Skeletal muscle tissue (tissue), 5 donors: ENCODE measurements around the gene SYNE4. TPM values are rescaled to one million over a fixed set of nuclear protein-coding genes. Genes with fewer than 3 reads are reported as not detected.
"Not testable (repeated sequence)": the region's sequence is repeated elsewhere in the genome, so short reads cannot be mapped to it uniquely, and the experiment has no call there.

ENCODE experiments used
- H3K27ac ChIP-seq: one replicate; pipeline ENCODE4 v1.7.0; 2013; ENCODE audit warnings: mild to moderate bottlenecking, low read depth, low read length, inconsistent platforms
- H3K27me3 ChIP-seq, 3 donors: one replicate each; pipeline ENCODE4 v1.7.0; 2013; ENCODE audit warnings: low read length in 3 of 3; ENCODE audit not compliant: control insufficient read depth in 3 of 3, insufficient read depth in 3 of 3
- H3K36me3 ChIP-seq, 3 donors: one replicate each; pipeline ENCODE4 v1.7.0; 2013; ENCODE audit warnings: low read length in 3 of 3; ENCODE audit not compliant: control insufficient read depth in 3 of 3, insufficient read depth in 3 of 3
- H3K4me1 ChIP-seq, 3 donors: one replicate each; pipeline ENCODE4 v1.7.0; 2013; ENCODE audit warnings: low read length in 3 of 3, mild to moderate bottlenecking in 3 of 3; ENCODE audit not compliant: control insufficient read depth in 3 of 3, insufficient read depth in 3 of 3
- H3K4me3 ChIP-seq, 3 donors: one replicate each; pipeline ENCODE4 v1.7.0; 2013; ENCODE audit warnings: low read length in 3 of 3
- H3K9ac ChIP-seq, 3 donors: one replicate each; pipeline ENCODE4 v1.7.0; 2013; ENCODE audit warnings: low read length in 3 of 3, mild to moderate bottlenecking in 3 of 3, moderate library complexity in 2 of 3, low read depth in 1 of 3
- H3K9me3 ChIP-seq, 3 donors: one replicate each; pipeline ENCODE4 v1.7.0; 2013; ENCODE audit warnings: low read length in 3 of 3; ENCODE audit not compliant: control insufficient read depth in 3 of 3
- small RNA-seq: library from RNA; depleted of rRNA; stranded (forward); fragments of <200 nt; gene quantifications from one replicate; pipeline ENCODE3, GENCODE V24; 2014
- total RNA-seq: library from RNA; depleted of rRNA; stranded (reverse); fragments of >200 nt; gene quantifications from one replicate; pipeline ENCODE4 v1.2.3, GENCODE V29; 2014
- donor health status: Osteomylitis.

SYNE4 gene
- total RNA-seq, 1 donor from 2014 or later, result not detected

- Histone ChIP-seq H3K27ac (no peak overlapping the region), H3K9ac (no peak overlapping the region), H3K36me3 (no peaks in the 10 kb centered on the region), H3K4me1 (peaks cover 0 to 7% (median 0%) of the 10 kb centered on the region in 3 donors), H3K27me3 (peaks cover 34 to 49% (median 36%) of the 10 kb centered on the region in 3 donors), H3K4me3 (no peak overlapping the region), H3K9me3 (no peaks in the 10 kb centered on the region)
These were observed 49.3 kb downstream of the SYNE4 start for GRCh38 chr19:35959040-35959967.

GRCh38 chr19:35958660-35959039, 50.0 kb downstream of the SYNE4 start:
- Histone ChIP-seq H3K4me3 (no peak overlapping the region), H3K27ac (no peak overlapping the region), H3K9me3 (no peaks in the 10 kb centered on the region), H3K36me3 (no peaks in the 10 kb centered on the region), H3K4me1 (peaks cover 0 to 7% (median 0%) of the 10 kb centered on the region in 3 donors), H3K27me3 (peaks cover 34 to 47% (median 36%) of the 10 kb centered on the region in 3 donors), H3K9ac (no peak overlapping the region)

GRCh38 chr19:35957411-35957810, 51.2 kb downstream of the SYNE4 start:
- peaks cover 34 to 46% (median 36%) of the 10 kb centered on the region in 3 donors for H3K27me3 ChIP-seq

GRCh38 chr19:35955881-35956634, 52.6 kb downstream of the SYNE4 start:
- Histone ChIP-seq H3K9ac (no peak overlapping the region), H3K4me3 (no peak overlapping the region), H3K9me3 (no peaks in the 10 kb centered on the region), H3K27ac (no peak overlapping the region), H3K27me3 (peaks cover 31 to 43% (median 34%) of the 10 kb centered on the region in 3 donors), H3K4me1 (peaks cover 0 to 7% (median 0%) of the 10 kb centered on the region in 3 donors), H3K36me3 (no peaks in the 10 kb centered on the region)

More at GRCh38 chr19:35957411-35957810, 51.2 kb downstream of the SYNE4 start:
- not testable (repeated sequence) for H3K4me1 ChIP-seq, H3K36me3 ChIP-seq, H3K9me3 ChIP-seq, H3K4me3 ChIP-seq, H3K27ac ChIP-seq, H3K9ac ChIP-seq

Small RNAs within 50 kb of the gene (small RNA-seq; reads per million reads assigned to genes)
- not detected for gene AF038458.1

Other genes with a start within 250 kb of the SYNE4 start
- 1.0 TPM for gene ARHGAP33, start 233.2 kb downstream of the SYNE4 start, total RNA-seq
- not detected for gene PRODH2, start 196.0 kb downstream of the SYNE4 start, total RNA-seq
- gene NPHS1, start 156.3 kb downstream of the SYNE4 start, total RNA-seq, result under 0.01 TPM
- gene KIRREL2, start 151.9 kb downstream of the SYNE4 start, total RNA-seq, result not detected
- 2.1 TPM for gene APLP1, start 140.2 kb downstream of the SYNE4 start, total RNA-seq
- gene NFKBID, start 108.3 kb downstream of the SYNE4 start, total RNA-seq, result 3.7 TPM
- 1.6 TPM for gene HCST, start 106.3 kb downstream of the SYNE4 start, total RNA-seq
- 9.9 TPM for gene TYROBP, start 100.5 kb downstream of the SYNE4 start, total RNA-seq
- 0.52 TPM for gene LRFN3, start 72.4 kb downstream of the SYNE4 start, total RNA-seq
- 8.4 TPM for gene SDHAF1, start 13.6 kb downstream of the SYNE4 start, total RNA-seq
- gene ALKBH6, start 5.4 kb upstream of the SYNE4 start, total RNA-seq, result 4.7 TPM
- gene CLIP3, start 24.1 kb upstream of the SYNE4 start, total RNA-seq, result 1.0 TPM
- gene THAP8, start 45.5 kb upstream of the SYNE4 start, total RNA-seq, result 2.1 TPM
- gene WDR62, start 46.1 kb upstream of the SYNE4 start, total RNA-seq, result 2.1 TPM
- not detected for gene OVOL3, start 102.3 kb upstream of the SYNE4 start, total RNA-seq
- gene POLR2I, start 106.1 kb upstream of the SYNE4 start, total RNA-seq, result 121 TPM
- 97.6 TPM for gene TBCB, start 106.7 kb upstream of the SYNE4 start, total RNA-seq
- gene CAPNS1, start 131.3 kb upstream of the SYNE4 start, total RNA-seq, result 195 TPM
- 141 TPM for gene COX7A1, start 143.6 kb upstream of the SYNE4 start, total RNA-seq
- 9.4 TPM for gene ZNF565, start 205.9 kb upstream of the SYNE4 start, total RNA-seq
- 45.9 TPM for gene ZNF146, start 206.3 kb upstream of the SYNE4 start, total RNA-seq